PFSK-1 (cell line): Measurements from ENCODE around the gene KSR2.

ENCODE experiments used
- FOXP2 ChIP-seq: optimal IDR thresholded peaks from 2 replicates; pipeline ENCODE3; 2011; ENCODE audit warnings: borderline replicate concordance, control low read depth, inconsistent platforms; ENCODE audit not compliant: insufficient read depth; ENCODE audit errors: extremely low read length, extremely low read depth
- POLR2AphosphoS5 ChIP-seq: IDR thresholded peaks from 2 replicates; pipeline ENCODE4 v1.6.1; 2012; ENCODE audit warnings: low read depth, mild to moderate bottlenecking, control low read depth, low read length, moderate library complexity
- SIN3A ChIP-seq: IDR thresholded peaks from 2 replicates; pipeline ENCODE4 v1.6.1; 2012; ENCODE audit warnings: mild to moderate bottlenecking, low read length, moderate library complexity, borderline replicate concordance; ENCODE audit not compliant: insufficient read depth
- TAF1 ChIP-seq: IDR thresholded peaks from 2 replicates; pipeline ENCODE4 v1.6.1; 2012; ENCODE audit warnings: low read length, control low read depth, borderline replicate concordance; ENCODE audit not compliant: insufficient read depth
- TF ChIP-seq, protein P1 (sequence below), 2 experiments: IDR thresholded peaks; 2 replicates each; pipeline versions ENCODE4 v1.6.1 to v1.8.0; 2011 to 2012; ENCODE audit warnings: low read depth in 2 of 2, low read length in 2 of 2, control low read depth in 1 of 2, inconsistent platforms in 1 of 2, mild to moderate bottlenecking in 1 of 2, moderate library complexity in 1 of 2; ENCODE audit not compliant: insufficient read depth in 1 of 2

DNA sequence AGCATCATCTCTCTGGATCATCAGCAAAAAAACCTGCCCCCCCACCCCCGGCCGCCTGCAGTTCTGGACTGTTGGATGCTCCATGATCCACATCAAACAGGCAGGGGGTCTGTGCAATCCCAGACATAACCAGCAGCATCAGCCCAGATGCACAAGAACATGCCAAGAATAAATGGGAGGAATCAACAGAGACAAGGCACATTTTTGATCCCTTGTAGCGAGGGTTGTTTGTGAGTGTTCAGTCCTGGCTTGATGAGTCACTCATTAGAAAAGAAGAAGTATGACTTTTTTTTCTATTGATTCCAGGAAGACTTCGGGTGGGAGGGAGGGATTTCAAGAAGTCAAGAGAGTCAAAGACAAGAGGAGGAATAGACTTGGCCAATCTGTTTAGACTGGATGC, 244.2 kb downstream of the KSR2 start:
- TF ChIP-seq POLR2AphosphoS5, result no peak
- TF ChIP-seq, protein P1, sequence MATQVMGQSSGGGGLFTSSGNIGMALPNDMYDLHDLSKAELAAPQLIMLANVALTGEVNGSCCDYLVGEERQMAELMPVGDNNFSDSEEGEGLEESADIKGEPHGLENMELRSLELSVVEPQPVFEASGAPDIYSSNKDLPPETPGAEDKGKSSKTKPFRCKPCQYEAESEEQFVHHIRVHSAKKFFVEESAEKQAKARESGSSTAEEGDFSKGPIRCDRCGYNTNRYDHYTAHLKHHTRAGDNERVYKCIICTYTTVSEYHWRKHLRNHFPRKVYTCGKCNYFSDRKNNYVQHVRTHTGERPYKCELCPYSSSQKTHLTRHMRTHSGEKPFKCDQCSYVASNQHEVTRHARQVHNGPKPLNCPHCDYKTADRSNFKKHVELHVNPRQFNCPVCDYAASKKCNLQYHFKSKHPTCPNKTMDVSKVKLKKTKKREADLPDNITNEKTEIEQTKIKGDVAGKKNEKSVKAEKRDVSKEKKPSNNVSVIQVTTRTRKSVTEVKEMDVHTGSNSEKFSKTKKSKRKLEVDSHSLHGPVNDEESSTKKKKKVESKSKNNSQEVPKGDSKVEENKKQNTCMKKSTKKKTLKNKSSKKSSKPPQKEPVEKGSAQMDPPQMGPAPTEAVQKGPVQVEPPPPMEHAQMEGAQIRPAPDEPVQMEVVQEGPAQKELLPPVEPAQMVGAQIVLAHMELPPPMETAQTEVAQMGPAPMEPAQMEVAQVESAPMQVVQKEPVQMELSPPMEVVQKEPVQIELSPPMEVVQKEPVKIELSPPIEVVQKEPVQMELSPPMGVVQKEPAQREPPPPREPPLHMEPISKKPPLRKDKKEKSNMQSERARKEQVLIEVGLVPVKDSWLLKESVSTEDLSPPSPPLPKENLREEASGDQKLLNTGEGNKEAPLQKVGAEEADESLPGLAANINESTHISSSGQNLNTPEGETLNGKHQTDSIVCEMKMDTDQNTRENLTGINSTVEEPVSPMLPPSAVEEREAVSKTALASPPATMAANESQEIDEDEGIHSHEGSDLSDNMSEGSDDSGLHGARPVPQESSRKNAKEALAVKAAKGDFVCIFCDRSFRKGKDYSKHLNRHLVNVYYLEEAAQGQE (IDR thresholded peaks at IDR 0.05; ENCODE audit: insufficient read depth in 1 of 2, low read depth in 2 of 2, low read length in 2 of 2), result no peak
- TF ChIP-seq SIN3A, result no peak
- no peak for TF ChIP-seq FOXP2
- no peak for TF ChIP-seq TAF1
